Astrocyte of the spinal cord (primary cell): ENCODE results near the gene RITA1.
A peak's percentile ranks its signal among the peaks of the same experiment; 100 is the strongest.

Experiments used
- DNase-seq: peaks from one replicate; pipeline ENCODE4 v3.0.0; 2011; ENCODE audit warnings: low read depth, low spot score
- H3K4me3 ChIP-seq: 2 replicates; pipeline ENCODE4 v1.5.1; 2011; ENCODE audit warnings: low read depth, mild to moderate bottlenecking, low read length, moderate library complexity
- CTCF ChIP-seq: IDR thresholded peaks from 2 replicates; pipeline ENCODE4 v1.5.1; 2012; ENCODE audit warnings: low read depth, mild to moderate bottlenecking, low read length, inconsistent platforms
- in situ Hi-C: cut with HindIII; loops from 2 replicates; pipeline ENCODE4 v1.10.0; 2017; ENCODE audit warnings: low sequenced_read_pairs

Gene RITA1

DNA sequence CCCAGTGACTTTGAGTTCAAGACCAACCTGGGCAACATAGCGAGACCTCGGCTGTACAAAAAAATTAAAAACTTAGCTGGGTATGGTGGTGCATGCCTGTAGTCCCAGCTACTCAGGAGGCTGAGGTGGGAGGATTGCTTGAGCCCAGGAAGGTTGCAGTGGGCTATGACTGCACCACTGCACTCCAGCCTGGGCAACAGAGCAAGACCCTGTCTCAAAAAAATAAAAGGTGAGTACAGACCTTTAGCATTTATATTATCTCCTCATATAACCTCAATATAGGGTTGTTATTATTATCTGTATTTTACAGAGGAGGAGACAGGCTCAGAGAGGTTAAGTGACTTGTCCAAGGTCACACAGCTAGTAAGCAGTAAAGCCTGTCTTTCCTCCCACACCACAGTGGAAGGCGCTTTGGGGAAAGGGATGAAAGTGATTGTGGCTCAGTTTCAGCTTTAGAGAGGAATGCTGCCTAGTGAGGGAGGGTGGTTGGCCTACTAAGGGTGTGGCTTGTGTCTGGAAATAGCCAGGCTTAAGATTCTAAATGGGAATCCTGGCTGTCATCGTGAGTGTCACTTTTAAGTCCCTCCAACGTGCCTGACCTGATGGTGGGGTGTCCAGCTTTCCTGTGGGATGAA, 43.0 kb downstream of the RITA1 start:
- H3K4me3 ChIP-seq: no peak overlapping the region
- TF ChIP-seq CTCF: no peak
- DNase-seq: no peak
- in situ Hi-C loops: no loop called here

GRCh38 chr12:113230315-113231234, 45.1 kb downstream of the RITA1 start:
- no peak overlapping the region for H3K4me3 ChIP-seq
- peak; percentile 43 for DNase-seq
- TF ChIP-seq CTCF: no peak
- in situ Hi-C loops: no loop called here

DNA sequence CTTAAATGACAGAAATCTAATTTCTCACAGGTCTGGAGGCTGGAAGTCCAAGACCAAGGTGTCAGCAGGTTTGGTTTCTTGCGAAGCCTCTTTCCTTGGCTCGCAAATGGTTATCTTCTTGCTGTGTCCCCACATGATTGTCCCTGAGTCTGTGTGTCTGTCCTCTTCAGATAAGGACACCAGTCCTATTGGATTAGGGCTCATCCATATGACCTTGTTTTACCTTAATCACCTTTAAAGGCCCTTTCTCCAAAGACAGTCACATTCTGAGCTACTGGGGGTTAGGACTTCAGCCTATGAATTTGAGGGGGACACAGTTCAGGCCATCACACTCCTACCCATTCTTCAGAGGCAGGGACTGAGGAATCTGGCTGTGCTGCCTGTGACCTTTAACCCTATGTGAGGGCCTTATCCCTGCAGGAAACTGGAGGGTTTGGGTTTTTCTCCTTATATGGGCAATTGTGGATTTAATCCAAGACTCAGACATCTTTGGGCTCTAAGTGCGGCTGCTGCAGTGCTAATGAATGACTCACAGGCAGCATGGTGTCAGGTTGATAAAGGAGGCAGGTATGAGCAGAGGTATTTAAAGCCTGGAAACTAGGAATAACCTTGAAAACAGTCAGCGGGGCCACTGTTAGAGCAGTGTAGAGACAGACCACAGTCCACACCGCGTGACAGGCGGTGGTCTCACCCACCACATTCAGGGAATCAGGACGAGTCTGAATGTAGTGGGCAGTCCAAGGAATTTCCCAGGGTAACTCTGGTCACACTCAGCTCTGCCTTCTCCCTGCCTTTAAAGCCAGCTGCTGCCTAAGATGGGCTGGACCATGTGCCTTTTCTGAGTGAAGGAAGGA, 45.9 kb downstream of the RITA1 start:
- in situ Hi-C loops: no loop called here
- no peak overlapping the region for H3K4me3 ChIP-seq
- DNase-seq: peak; percentile 79
- TF ChIP-seq CTCF: no peak

DNA sequence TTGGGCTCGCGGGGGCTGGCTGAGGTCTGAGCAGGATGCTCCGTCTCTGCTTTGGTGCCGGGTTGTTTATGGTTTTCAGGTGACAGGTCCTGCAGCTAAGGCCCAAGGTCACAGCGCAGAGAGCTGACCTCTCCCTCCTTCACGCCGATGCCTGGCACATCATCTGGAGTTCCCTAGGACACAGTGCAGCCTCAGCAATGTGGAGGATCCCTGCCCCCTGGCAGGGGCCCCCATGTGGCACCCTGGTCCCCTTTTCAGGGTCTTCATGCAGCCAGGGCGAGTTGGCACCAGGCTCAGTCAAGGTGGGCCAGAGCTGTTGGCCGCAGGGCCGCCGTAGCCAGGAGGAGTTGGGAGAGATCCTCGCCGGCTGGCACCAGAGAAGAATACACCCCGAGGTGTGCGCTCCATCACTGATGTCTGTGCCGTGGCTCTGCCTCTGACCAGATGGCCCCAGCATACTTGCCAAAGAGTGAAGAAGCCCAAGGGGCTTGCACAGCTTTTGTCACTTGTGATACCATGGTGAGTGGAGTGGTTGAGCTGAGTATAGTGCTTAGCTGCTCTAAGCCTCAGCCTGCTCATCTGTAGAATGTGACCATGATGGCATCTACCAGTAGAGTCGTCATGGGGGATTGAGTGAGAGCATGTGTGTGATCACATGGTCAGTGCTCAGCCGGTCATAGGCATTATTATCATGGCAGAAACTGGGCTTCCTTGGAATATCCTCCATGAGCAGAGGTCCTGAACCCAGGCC, 46.7 kb downstream of the RITA1 start:
- H3K4me3 ChIP-seq: no peak overlapping the region
- DNase-seq: no peak
- in situ Hi-C loops: no loop called here
- no peak for TF ChIP-seq CTCF

- no peak for TF ChIP-seq CTCF
- H3K4me3 ChIP-seq: no peak overlapping the region
- peak; percentile 61 for DNase-seq
- in situ Hi-C loops: no loop called here
These were observed 47.5 kb downstream of the RITA1 start for GRCh38 chr12:113232840-113233585.
